Measurements from ENCODE around the gene CNGA2. TPM values are rescaled to one million over a fixed set of nuclear protein-coding genes. Genes with fewer than 3 reads are reported as not detected.

CNGA2 gene
- total and polyA plus RNA-seq, 4 donors = not detected

DNA sequence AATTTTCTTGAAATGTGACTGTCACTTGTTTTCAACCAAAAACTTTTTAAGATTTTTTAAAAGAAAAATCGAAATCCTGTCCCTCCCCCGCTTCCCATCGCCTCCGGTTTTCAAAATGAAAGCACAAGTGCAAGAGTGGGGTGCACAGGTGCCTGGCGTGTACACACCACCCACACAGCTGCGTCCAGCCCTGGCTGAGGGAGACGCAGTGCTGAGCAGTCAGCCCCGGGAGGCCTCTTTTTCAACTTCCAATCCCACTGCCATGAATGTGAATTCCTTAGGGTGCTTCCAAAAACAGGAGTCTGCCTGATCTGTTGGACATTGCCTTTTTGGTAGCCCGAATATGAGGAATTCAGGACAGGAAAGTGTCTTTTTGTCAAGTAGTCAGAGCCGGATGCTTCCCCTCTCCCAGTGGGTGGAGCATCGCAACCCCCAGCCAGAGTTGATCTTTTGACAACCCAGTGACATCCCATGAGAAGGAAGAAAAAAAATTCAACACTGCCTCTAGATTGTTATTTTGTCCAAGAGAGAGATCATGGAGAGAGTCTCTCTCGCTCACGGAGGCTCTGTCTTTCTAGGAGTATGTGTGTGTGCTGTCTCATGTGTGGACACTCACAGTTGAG, 30.4 kb upstream of the CNGA2 start:
- ATAC-seq (ENCODE audit: low FRiP score) (no peak), DNase-seq (no peak)
- Histone ChIP-seq H3K27ac (ENCODE audit: low read depth in 1 of 2, low read length in 2 of 2) (no peak overlapping the region), H3K36me3 (ENCODE audit: control insufficient read depth in 1 of 2, insufficient read depth in 2 of 2, low read length in 1 of 2) (no peaks in the 10 kb centered on the region), H3K27me3 (ENCODE audit: control insufficient read depth in 1 of 2, insufficient read depth in 2 of 2, low read length in 1 of 2) (no peaks in the 10 kb centered on the region), H3K4me3 (ENCODE audit: low read length in 2 of 2) (no peak overlapping the region), H3K9me3 (ENCODE audit: control insufficient read depth, low read length) (no peaks in the 10 kb centered on the region), H3K4me1 (ENCODE audit: control insufficient read depth in 1 of 2, insufficient read depth in 2 of 2, low read length in 2 of 2) (no peaks in the 10 kb centered on the region)
- WGBS, 2 donors = 69 to 75% methylated on average over 13 of the region's 13 CpGs
- intact Hi-C loops (cut with DNase I) = no loop called here

GRCh38 chrX:151708821-151709220, 25.7 kb upstream of the CNGA2 start:
- 82 to 85% methylated on average over 7 of the region's 7 CpGs for WGBS, 2 donors
- Histone ChIP-seq H3K4me3 (ENCODE audit: low read length in 2 of 2) (no peak overlapping the region), H3K27me3 (ENCODE audit: control insufficient read depth in 1 of 2, insufficient read depth in 2 of 2, low read length in 1 of 2) (no peaks in the 10 kb centered on the region), H3K9me3 (ENCODE audit: control insufficient read depth, low read length) (no peaks in the 10 kb centered on the region), H3K36me3 (ENCODE audit: control insufficient read depth in 1 of 2, insufficient read depth in 2 of 2, low read length in 1 of 2) (no peaks in the 10 kb centered on the region), H3K4me1 (ENCODE audit: control insufficient read depth in 1 of 2, insufficient read depth in 2 of 2, low read length in 2 of 2) (no peaks in the 10 kb centered on the region), H3K27ac (ENCODE audit: low read depth in 1 of 2, low read length in 2 of 2) (no peak overlapping the region)
- intact Hi-C loops (cut with DNase I) = no loop called here
- no peak for ATAC-seq (ENCODE audit: low FRiP score)
- DNase-seq = no peak

DNA sequence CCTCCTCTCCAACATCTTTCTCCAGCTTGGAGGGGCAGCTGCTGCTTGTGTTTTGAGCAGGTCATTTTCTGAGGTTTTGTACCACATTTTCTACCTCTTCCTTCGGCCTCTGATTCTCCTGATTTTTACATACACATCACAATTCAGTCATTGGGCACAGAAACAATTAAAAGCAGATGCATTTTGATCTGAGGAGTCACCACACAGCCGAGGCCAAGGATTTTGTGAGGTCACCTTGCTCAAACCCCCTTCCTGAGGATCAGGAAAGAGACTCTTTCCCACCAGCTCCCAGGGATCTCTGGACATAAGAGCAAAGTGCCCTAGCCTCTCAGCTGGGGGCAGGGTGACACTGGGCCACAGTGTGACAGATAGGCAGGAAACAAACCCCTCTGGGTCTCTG, 24.1 kb upstream of the CNGA2 start:
- no peaks in the 10 kb centered on the region for H3K9me3 ChIP-seq (ENCODE audit: control insufficient read depth, low read length)
- no peak overlapping the region for H3K4me3 ChIP-seq (ENCODE audit: low read length in 2 of 2)
- H3K27me3 ChIP-seq (ENCODE audit: control insufficient read depth in 1 of 2, insufficient read depth in 2 of 2, low read length in 1 of 2) = no peaks in the 10 kb centered on the region
- DNase-seq = peak in 1 of 2 donors; percentile 49
- intact Hi-C loops (cut with DNase I) = no loop called here
- H3K27ac ChIP-seq (ENCODE audit: low read depth in 1 of 2, low read length in 2 of 2) = no peak overlapping the region
- no peak for ATAC-seq (ENCODE audit: low FRiP score)
- 58 to 79% methylated on average over 2 of the region's 2 CpGs for WGBS, 2 donors
- H3K4me1 ChIP-seq (ENCODE audit: control insufficient read depth in 1 of 2, insufficient read depth in 2 of 2, low read length in 2 of 2) = no peaks in the 10 kb centered on the region
- no peaks in the 10 kb centered on the region for H3K36me3 ChIP-seq (ENCODE audit: control insufficient read depth in 1 of 2, insufficient read depth in 2 of 2, low read length in 1 of 2)

DNA sequence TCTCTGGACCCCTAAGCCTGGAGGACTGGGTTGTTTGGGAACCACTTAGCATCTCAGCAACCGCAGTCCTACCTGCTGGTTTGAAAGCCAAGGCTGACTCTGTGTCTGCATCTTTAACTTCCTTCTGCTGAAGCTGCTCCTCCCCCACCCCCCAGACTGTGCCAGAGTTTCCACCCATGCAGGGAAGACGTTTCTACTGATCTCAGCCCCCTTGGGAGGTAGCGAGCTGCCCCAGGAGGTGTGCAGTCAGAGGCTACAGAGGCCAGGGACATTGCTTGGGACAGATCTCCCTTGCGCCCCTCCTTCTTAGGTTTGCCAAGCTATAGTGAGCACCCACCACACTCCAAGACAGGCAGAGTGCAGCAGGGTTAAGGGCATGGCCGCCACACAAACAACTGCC, 23.4 kb upstream of the CNGA2 start:
- no peaks in the 10 kb centered on the region for H3K4me1 ChIP-seq (ENCODE audit: control insufficient read depth in 1 of 2, insufficient read depth in 2 of 2, low read length in 2 of 2)

GRCh38 chrX:151711787-151712186, 22.8 kb upstream of the CNGA2 start:
- no peak for ATAC-seq (ENCODE audit: low FRiP score)
- no peak overlapping the region for H3K27ac ChIP-seq (ENCODE audit: low read depth in 1 of 2, low read length in 2 of 2)
- DNase-seq = peak in 1 of 2 donors; percentile 23
- H3K36me3 ChIP-seq (ENCODE audit: control insufficient read depth in 1 of 2, insufficient read depth in 2 of 2, low read length in 1 of 2) = no peaks in the 10 kb centered on the region
- no peaks in the 10 kb centered on the region for H3K27me3 ChIP-seq (ENCODE audit: control insufficient read depth in 1 of 2, insufficient read depth in 2 of 2, low read length in 1 of 2)
- no peaks in the 10 kb centered on the region for H3K4me1 ChIP-seq (ENCODE audit: control insufficient read depth in 1 of 2, insufficient read depth in 2 of 2, low read length in 2 of 2)
- H3K9me3 ChIP-seq (ENCODE audit: control insufficient read depth, low read length) = no peaks in the 10 kb centered on the region
- 17 to 18% methylated on average over 2 of the region's 2 CpGs for WGBS, 2 donors
- intact Hi-C loops (cut with DNase I) = no loop called here
- no peak overlapping the region for H3K4me3 ChIP-seq (ENCODE audit: low read length in 2 of 2)

More for the DNA sequence above, 23.4 kb upstream of the CNGA2 start:
- Histone ChIP-seq H3K36me3 (ENCODE audit: control insufficient read depth in 1 of 2, insufficient read depth in 2 of 2, low read length in 1 of 2) (no peaks in the 10 kb centered on the region), H3K9me3 (ENCODE audit: control insufficient read depth, low read length) (no peaks in the 10 kb centered on the region), H3K27me3 (ENCODE audit: control insufficient read depth in 1 of 2, insufficient read depth in 2 of 2, low read length in 1 of 2) (no peaks in the 10 kb centered on the region), H3K4me3 (ENCODE audit: low read length in 2 of 2) (no peak overlapping the region), H3K27ac (ENCODE audit: low read depth in 1 of 2, low read length in 2 of 2) (no peak overlapping the region)
- DNase-seq (peak in 1 of 2 donors; percentile 41), ATAC-seq (ENCODE audit: low FRiP score) (no peak)
- WGBS, 2 donors = 50 to 67% methylated on average over 5 of the region's 5 CpGs
- intact Hi-C loops (cut with DNase I) = no loop called here

GRCh38 chrX:151712253-151712652, 22.3 kb upstream of the CNGA2 start:
- intact Hi-C loops (cut with DNase I) = no loop called here
- Histone ChIP-seq H3K4me1 (ENCODE audit: control insufficient read depth in 1 of 2, insufficient read depth in 2 of 2, low read length in 2 of 2) (no peaks in the 10 kb centered on the region), H3K27ac (ENCODE audit: low read depth in 1 of 2, low read length in 2 of 2) (no peak overlapping the region), H3K27me3 (ENCODE audit: control insufficient read depth in 1 of 2, insufficient read depth in 2 of 2, low read length in 1 of 2) (no peaks in the 10 kb centered on the region), H3K9me3 (ENCODE audit: control insufficient read depth, low read length) (no peaks in the 10 kb centered on the region), H3K36me3 (ENCODE audit: control insufficient read depth in 1 of 2, insufficient read depth in 2 of 2, low read length in 1 of 2) (no peaks in the 10 kb centered on the region), H3K4me3 (ENCODE audit: low read length in 2 of 2) (no peak overlapping the region)
- peak in 1 of 2 donors; percentile 60 for DNase-seq
- no peak for ATAC-seq (ENCODE audit: low FRiP score)
- 64 to 76% methylated on average over 3 of the region's 3 CpGs for WGBS, 2 donors

DNA sequence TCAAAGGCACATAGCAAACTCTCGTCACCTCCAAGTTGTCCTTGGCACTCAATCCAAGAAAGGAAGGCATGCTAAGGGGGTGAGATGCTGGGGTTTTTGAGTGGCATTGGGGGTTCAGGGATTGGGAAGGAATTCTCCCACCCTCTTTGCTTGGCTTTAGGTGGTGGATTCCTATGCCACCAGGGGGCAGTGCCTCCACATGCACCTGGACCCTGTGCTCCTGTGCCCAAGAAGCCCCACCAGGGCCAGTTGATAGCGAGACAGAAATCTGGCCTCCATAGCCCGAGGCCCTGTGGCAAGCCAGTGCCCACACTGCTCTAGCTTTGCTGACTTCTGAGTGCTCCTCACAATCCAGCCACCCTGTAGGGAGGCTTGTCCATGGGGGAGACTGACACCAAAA, 20.7 kb upstream of the CNGA2 start:
- Histone ChIP-seq H3K36me3 (ENCODE audit: control insufficient read depth in 1 of 2, insufficient read depth in 2 of 2, low read length in 1 of 2) (no peaks in the 10 kb centered on the region), H3K4me3 (ENCODE audit: low read length in 2 of 2) (no peak overlapping the region), H3K27ac (ENCODE audit: low read depth in 1 of 2, low read length in 2 of 2) (no peak overlapping the region), H3K27me3 (ENCODE audit: control insufficient read depth in 1 of 2, insufficient read depth in 2 of 2, low read length in 1 of 2) (no peaks in the 10 kb centered on the region), H3K9me3 (ENCODE audit: control insufficient read depth, low read length) (no peaks in the 10 kb centered on the region), H3K4me1 (ENCODE audit: control insufficient read depth in 1 of 2, insufficient read depth in 2 of 2, low read length in 2 of 2) (no peaks in the 10 kb centered on the region)
- intact Hi-C loops (cut with DNase I) = no loop called here
- no peak for ATAC-seq (ENCODE audit: low FRiP score)
- WGBS, 2 donors = 46 to 65% methylated on average over 3 of the region's 3 CpGs
- DNase-seq = peak in 1 of 2 donors; percentile 61

GRCh38 chrX:151714362-151714761, 20.2 kb upstream of the CNGA2 start:
- no peaks in the 10 kb centered on the region for H3K4me1 ChIP-seq (ENCODE audit: control insufficient read depth in 1 of 2, insufficient read depth in 2 of 2, low read length in 2 of 2)
- no peaks in the 10 kb centered on the region for H3K27me3 ChIP-seq (ENCODE audit: control insufficient read depth in 1 of 2, insufficient read depth in 2 of 2, low read length in 1 of 2)
- intact Hi-C loops (cut with DNase I) = no loop called here
- no peaks in the 10 kb centered on the region for H3K36me3 ChIP-seq (ENCODE audit: control insufficient read depth in 1 of 2, insufficient read depth in 2 of 2, low read length in 1 of 2)
- H3K27ac ChIP-seq (ENCODE audit: low read depth in 1 of 2, low read length in 2 of 2) = no peak overlapping the region
- H3K9me3 ChIP-seq (ENCODE audit: control insufficient read depth, low read length) = no peaks in the 10 kb centered on the region
- no peak for DNase-seq
- 45 to 66% methylated on average over 5 of the region's 5 CpGs for WGBS, 2 donors
- no peak for ATAC-seq (ENCODE audit: low FRiP score)
- no peak overlapping the region for H3K4me3 ChIP-seq (ENCODE audit: low read length in 2 of 2)

- DNase-seq = no peak
- no peak within 1 kb of the TSS for H3K4me3 ChIP-seq (ENCODE audit: low read length in 2 of 2)
- H3K4me1 ChIP-seq (ENCODE audit: control insufficient read depth in 1 of 2, insufficient read depth in 2 of 2, low read length in 2 of 2) = no peaks in the 10 kb centered on the region
- H3K27ac ChIP-seq (ENCODE audit: low read depth in 1 of 2, low read length in 2 of 2) = no peak within 1 kb of the TSS
- WGBS, 2 donors = 76 to 88% methylated on average over 3 of the region's 3 CpGs
- H3K36me3 ChIP-seq (ENCODE audit: control insufficient read depth in 1 of 2, insufficient read depth in 2 of 2, low read length in 1 of 2) = no peaks in the 10 kb centered on the region
- ATAC-seq (ENCODE audit: low FRiP score) = no peak
- intact Hi-C loops (cut with DNase I) = no loop called here
- H3K9me3 ChIP-seq (ENCODE audit: control insufficient read depth, low read length) = no peaks in the 10 kb centered on the region
- H3K27me3 ChIP-seq (ENCODE audit: control insufficient read depth in 1 of 2, insufficient read depth in 2 of 2, low read length in 1 of 2) = no peaks in the 10 kb centered on the region
Observed at GRCh38 chrX:151715752-151716151, 18.8 kb upstream of the CNGA2 start, which contains the start of gene FATE1. Gene FATE1, plus strand, starts transcription at chrX:151716035. Its CDS starts 85 bp downstream, at chrX:151716120.
